ENCODE results near the gene OR4E1. TPM values are rescaled to one million over a fixed set of nuclear protein-coding genes. Genes with fewer than 3 reads are reported as not detected.

The OR4E1 gene
- total and polyA plus RNA-seq, 9 of the 15 experiments (the other 6 are each of a cell fraction or from before 2014, with no cell fraction given): not detected

GRCh38 chr14:21668377-21668776, 5.2 kb downstream of the OR4E1 start:
- no peak for FAIRE-seq
- ChIA-PET CTCF (ENCODE audit: low intra/inter-chr PET ratio) (no interaction called here), POLR2A (no interaction called here)
- no peak overlapping the region for H3K27ac ChIP-seq (ENCODE audit: extremely low read depth, low read depth, low read length)
- no peak overlapping the region for H3K4me2 ChIP-seq (ENCODE audit: insufficient read depth, low read length)
- no peaks in the 10 kb centered on the region for H3K79me2 ChIP-seq (ENCODE audit: control insufficient read depth, insufficient read depth, low read length)
- no peaks in the 10 kb centered on the region for H4K20me1 ChIP-seq (replicated peaks; ENCODE audit: control insufficient read depth, insufficient read depth, low read length)
- intact Hi-C loops (cut with micrococcal nuclease) (no loop called here), in situ Hi-C loops (cut with MboI) (no loop called here)
- H3K4me1 ChIP-seq (replicated peaks in 1 of 2; ENCODE audit: control insufficient read depth in 2 of 2, insufficient read depth in 2 of 2, low read length in 2 of 2): no peaks in the 10 kb centered on the region
- no peaks in the 10 kb centered on the region for H3K9me3 ChIP-seq (replicated peaks; ENCODE audit: control insufficient read depth, insufficient read depth, low read depth, low read length)
- no peak overlapping the region for H3K9ac ChIP-seq (ENCODE audit: insufficient read depth in 1 of 2, low read depth in 2 of 2, low read length in 2 of 2)
- H3K9me1 ChIP-seq (ENCODE audit: control insufficient read depth, insufficient read depth, low read length): no peaks in the 10 kb centered on the region
- 0% methylated on average over 3 of the region's 3 CpGs for WGBS (ENCODE audit: insufficient coverage, low coverage, missing lambda C conversion rate)
- H2AFZ ChIP-seq (ENCODE audit: low read depth, low read length): no peak overlapping the region
- no peaks in the 10 kb centered on the region for H3K36me3 ChIP-seq (ENCODE audit: control insufficient read depth, insufficient read depth, low read length)
- no peak for DNase-seq (ENCODE audit: extremely low read depth in 1 of 4, low spot score in 3 of 4)
- no TSS peak for BruUV-seq (replicated peaks)
- no peak overlapping the region for H3K4me3 ChIP-seq
- no peak for ATAC-seq
- peaks cover 0 to 10% of the 10 kb centered on the region in 2 experiments; a peak in 2 of 5 replicates for H3K27me3 ChIP-seq (ENCODE audit: control insufficient read depth in 2 of 2, insufficient read depth in 2 of 2, low read length in 2 of 2)
- no peak for TF ChIP-seq ZNF592 (IDR thresholded peaks at IDR 0.05)
- no peak for TF ChIP-seq CCNT2 (IDR thresholded peaks at IDR 0.05; ENCODE audit: borderline replicate concordance, extremely low read depth, insufficient read length, low read depth, low read length)
- no peak for TF ChIP-seq ZC3H8 (IDR thresholded peaks at IDR 0.05)
- TF ChIP-seq E2F8 (IDR thresholded peaks at IDR 0.05; ENCODE audit: low read depth, partially characterized antibody): no peak
- TF ChIP-seq ZSCAN29 (IDR thresholded peaks at IDR 0.05): no peak
- TF ChIP-seq, protein P1, sequence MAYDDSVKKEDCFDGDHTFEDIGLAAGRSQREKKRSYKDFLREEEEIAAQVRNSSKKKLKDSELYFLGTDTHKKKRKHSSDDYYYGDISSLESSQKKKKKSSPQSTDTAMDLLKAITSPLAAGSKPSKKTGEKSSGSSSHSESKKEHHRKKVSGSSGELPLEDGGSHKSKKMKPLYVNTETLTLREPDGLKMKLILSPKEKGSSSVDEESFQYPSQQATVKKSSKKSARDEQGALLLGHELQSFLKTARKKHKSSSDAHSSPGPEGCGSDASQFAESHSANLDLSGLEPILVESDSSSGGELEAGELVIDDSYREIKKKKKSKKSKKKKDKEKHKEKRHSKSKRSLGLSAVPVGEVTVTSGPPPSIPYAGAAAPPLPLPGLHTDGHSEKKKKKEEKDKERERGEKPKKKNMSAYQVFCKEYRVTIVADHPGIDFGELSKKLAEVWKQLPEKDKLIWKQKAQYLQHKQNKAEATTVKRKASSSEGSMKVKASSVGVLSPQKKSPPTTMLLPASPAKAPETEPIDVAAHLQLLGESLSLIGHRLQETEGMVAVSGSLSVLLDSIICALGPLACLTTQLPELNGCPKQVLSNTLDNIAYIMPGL (CRISPR knock-in tag; IDR thresholded peaks at IDR 0.05): no peak
- TF ChIP-seq HNRNPLL (IDR thresholded peaks at IDR 0.05; ENCODE audit: low read depth, low read length, poor library complexity, severe bottlenecking): no peak
- TF ChIP-seq SMARCB1 (IDR thresholded peaks at IDR 0.05; ENCODE audit: insufficient read length, low read depth): no peak
- TF ChIP-seq MAFG (tag; conservative IDR thresholded peaks at IDR 0.05): no peak
- no peak for TF ChIP-seq PHF20 (IDR thresholded peaks at IDR 0.05; ENCODE audit: partially characterized antibody)
- TF ChIP-seq YY1 (IDR thresholded peaks at IDR 0.05; ENCODE audit: borderline replicate concordance in 1 of 3, control insufficient read depth in 1 of 3, extremely low read depth in 1 of 3, insufficient read depth in 3 of 3, insufficient read length in 1 of 3, insufficient replicate concordance in 2 of 3, low read depth in 1 of 3, low read length in 2 of 3): no peak
- TF ChIP-seq GMEB1 (CRISPR knock-in tag; IDR thresholded peaks at IDR 0.05): no peak

Data from K562 (cell line).